GM13976 (cell line): Measurements from ENCODE around the gene PLCH2.

Experiments used
- DNase-seq: peaks from one replicate; pipeline ENCODE4 v3.0.0; 2012; ENCODE audit warnings: low spot score
- in situ Hi-C: fragments of 300-500 bp; cut with MboI; formaldehyde crosslinking; loops from one replicate; pipeline ENCODE4 v1.12.0; 2022; ENCODE audit warnings: low sequenced_read_pairs, mixed read lengths, inconsistent platforms; ENCODE audit not compliant: unreplicated experiment
- TF ChIP-seq, protein P1 (sequence below): IDR thresholded peaks from 2 replicates; pipeline ENCODE4 v1.5.1; 2012; ENCODE audit warnings: borderline replicate concordance, mild to moderate bottlenecking; ENCODE audit not compliant: insufficient read depth; ENCODE audit errors: extremely low read depth, missing control alignments, control extremely low read depth

Gene PLCH2

DNA sequence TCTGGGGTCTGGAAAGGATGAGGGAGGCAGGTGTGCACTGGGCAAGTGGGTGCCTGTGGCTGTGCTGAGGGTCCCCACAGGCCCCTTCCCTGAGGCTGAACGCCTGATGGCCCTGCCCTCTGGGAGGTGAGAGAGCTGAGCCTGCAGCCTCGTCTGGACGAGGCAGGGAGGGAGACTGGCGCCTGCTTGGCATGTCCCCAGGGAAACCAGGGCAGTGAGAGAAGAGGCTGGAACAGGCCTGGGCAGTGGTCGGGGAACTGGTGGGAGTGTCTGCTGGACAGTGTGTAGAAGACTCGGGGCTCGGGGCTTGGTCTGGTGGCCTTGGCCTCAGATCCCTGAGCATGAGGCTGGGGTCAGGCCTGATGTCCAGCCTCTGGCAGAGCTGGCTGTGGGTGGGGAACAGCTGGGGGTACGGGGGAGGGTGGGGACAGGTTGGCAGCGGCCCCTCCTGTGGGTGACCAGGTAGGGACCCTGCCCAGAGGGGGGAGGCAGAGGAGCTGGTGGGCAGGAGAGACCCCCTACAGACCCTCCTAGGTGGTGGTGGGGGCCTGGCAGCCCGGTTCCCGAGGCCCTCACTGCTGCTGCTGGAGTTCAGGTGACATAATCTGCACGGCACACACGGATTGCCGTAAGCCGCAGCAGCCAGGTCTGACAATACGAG lies 30.8 kb upstream of the PLCH2 start:
- no peak for DNase-seq
- TF ChIP-seq, protein P1, sequence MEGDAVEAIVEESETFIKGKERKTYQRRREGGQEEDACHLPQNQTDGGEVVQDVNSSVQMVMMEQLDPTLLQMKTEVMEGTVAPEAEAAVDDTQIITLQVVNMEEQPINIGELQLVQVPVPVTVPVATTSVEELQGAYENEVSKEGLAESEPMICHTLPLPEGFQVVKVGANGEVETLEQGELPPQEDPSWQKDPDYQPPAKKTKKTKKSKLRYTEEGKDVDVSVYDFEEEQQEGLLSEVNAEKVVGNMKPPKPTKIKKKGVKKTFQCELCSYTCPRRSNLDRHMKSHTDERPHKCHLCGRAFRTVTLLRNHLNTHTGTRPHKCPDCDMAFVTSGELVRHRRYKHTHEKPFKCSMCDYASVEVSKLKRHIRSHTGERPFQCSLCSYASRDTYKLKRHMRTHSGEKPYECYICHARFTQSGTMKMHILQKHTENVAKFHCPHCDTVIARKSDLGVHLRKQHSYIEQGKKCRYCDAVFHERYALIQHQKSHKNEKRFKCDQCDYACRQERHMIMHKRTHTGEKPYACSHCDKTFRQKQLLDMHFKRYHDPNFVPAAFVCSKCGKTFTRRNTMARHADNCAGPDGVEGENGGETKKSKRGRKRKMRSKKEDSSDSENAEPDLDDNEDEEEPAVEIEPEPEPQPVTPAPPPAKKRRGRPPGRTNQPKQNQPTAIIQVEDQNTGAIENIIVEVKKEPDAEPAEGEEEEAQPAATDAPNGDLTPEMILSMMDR, result no peak
- in situ Hi-C loops, result no loop called here

DNA sequence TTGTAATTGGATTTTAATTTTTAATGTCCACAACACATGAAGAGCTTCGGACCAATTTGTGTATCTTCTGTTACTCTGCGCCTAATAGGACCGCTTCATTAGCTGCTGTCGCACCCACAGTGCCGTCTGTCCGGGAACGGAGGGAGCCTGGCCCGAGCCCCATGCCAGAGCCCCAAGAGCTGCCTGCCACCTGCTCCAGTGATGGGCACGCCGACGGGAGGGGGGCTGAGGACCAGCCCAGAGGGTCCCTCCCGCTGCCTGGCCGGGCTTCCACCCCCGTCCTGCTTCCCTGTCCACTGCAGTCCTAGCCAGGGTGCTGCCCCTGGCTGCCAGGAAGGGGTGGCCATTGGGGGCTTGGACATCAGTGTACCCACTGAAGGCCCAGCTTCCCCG lies 30.3 kb upstream of the PLCH2 start:
- in situ Hi-C loops, result no loop called here
- TF ChIP-seq, protein P1, result no peak
- no peak for DNase-seq

DNA sequence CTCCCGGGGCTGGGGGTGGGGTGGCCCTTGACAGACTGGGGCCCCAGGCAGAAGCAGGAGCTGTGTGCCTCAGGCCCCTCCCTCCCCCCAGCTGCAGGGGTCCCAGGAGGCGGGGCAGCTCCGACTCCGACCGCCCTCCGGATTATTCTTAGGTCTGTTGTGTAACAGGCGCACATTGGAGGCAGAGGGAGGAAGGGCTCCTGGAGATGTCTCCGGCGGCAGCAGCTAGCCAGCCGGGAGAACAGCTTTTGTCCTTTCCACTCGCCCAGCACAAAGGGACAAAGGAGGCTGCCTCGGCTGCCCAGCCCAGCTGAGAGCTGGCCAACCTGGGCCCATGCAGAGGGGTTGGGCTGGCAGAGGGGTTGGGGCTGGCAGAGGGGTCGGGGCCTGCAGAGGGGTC lies 29.7 kb upstream of the PLCH2 start:
- in situ Hi-C loops, result no loop called here
- no peak for DNase-seq
- TF ChIP-seq, protein P1, result no peak

DNA sequence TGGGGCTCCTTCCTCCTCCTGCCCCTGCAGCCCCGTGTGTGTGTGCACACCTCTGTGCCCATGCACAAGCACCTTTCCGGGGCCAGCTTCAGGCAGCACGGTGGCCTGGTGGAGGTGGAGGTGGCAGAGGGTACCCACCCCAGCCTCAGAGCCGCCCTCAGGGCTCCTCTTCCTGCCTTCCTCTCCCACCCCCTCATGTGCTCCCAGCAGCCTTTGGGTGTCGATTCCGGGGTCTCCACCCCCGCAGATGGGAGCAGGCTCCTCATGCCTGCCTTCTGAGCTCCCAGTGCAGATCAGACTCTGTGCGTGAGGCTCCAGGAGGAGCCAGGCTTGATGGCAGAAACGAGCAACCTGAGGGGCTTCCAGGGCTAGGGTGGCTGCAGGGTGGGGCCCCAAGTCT lies 29.2 kb upstream of the PLCH2 start:
- in situ Hi-C loops, result no loop called here
- TF ChIP-seq, protein P1, result no peak
- no peak for DNase-seq

DNA sequence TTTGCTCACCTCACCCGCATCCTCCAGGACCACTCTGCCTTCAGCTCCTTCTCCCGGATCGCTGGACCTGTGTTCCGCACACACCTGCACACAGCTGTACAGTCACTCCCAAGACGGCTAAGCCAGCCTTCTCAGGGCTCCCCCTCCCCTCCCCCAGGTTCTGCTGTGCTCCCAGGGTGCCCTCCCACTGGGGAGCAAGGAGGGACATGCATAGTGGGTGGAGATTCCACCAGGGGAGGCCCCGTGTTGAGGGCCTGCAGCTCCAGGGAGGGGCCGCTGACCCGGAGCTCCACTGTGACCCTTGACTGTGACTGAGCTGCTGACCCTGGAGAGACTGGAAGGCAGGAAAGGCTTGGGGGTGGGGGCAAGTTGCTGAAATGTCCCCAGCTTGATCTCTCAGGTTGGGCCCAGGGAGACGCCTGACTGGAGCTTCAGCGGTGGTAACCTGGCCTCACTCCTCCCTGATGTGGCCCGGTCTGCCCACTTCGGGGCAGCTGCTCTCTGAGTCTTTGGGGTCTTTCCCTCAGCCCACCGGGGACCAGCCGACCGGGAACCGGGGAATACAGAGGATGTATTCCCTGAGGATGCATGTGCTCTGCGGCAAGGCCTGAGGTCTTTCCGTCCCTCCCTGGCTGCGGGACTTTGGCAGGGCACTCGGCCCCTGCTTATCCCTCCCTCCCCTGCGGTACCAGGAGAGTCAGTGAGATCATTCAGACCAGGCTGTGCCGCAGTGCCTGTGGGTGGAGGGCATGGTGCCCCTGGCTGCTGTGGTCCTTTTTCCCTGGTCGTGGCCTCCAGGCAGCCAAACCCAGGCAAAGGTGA lies 28.6 kb upstream of the PLCH2 start:
- no peak for DNase-seq
- TF ChIP-seq, protein P1, result no peak
- in situ Hi-C loops, result no loop called here

DNA sequence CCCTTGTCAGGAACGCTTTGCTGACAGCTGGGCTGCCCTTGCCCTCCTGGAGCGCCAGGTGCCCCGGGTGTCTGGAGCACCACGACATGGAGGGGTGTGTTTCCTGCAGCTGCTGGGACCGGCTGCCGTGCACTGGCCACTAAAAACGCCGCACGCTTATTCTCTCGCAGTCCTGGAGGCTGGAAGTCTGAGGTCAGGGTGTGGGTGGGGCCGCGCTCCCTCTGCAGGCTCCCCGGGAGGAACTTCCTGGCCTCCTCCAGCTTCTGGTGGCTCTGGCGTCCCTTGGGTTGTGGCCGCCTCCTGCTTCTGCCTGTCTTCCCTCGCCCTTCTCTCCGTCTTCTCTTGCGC lies 28.0 kb upstream of the PLCH2 start:
- TF ChIP-seq, protein P1, result no peak

More for the DNA sequence above, 28.0 kb upstream of the PLCH2 start:
- in situ Hi-C loops, result no loop called here
- no peak for DNase-seq
